Measurements from ENCODE around the gene ARRDC2. TPM values are rescaled to one million over a fixed set of nuclear protein-coding genes. Genes with fewer than 3 reads are reported as not detected.

Gene ARRDC2
- total and polyA plus RNA-seq, 9 of the 15 experiments (the other 6 are each of a cell fraction or from before 2014, with no cell fraction given), result 1.9 to 27.4 (median 15.2) TPM

GRCh38 chr19:18007044-18007916 is 690 bp upstream of the ARRDC2 start (continued):
- TF ChIP-seq DEAF1 (CRISPR knock-in tag; IDR thresholded peaks at IDR 0.05) (peak; percentile 79), RAD21 (CRISPR knock-in tag; conservative IDR thresholded peaks at IDR 0.05 in 1 of 2, IDR thresholded peaks at IDR 0.05 in 1 of 2) (peak; percentile 95), ZNF224 (CRISPR knock-in tag; IDR thresholded peaks at IDR 0.05) (no peak), TBP (optimal IDR thresholded peaks at IDR 0.05; ENCODE audit: low read depth, low read length) (peak; percentile 28), MAZ (CRISPR knock-in tag; conservative IDR thresholded peaks at IDR 0.05 in 1 of 2, IDR thresholded peaks at IDR 0.05 in 1 of 2) (peak; percentile 45 to 47; a peak in 3 of 4 replicates), BRD4 (IDR thresholded peaks at IDR 0.05) (no peak), SP1 (CRISPR knock-in tag; IDR thresholded peaks at IDR 0.05) (peak; percentile 65), ZNF282 (CRISPR knock-in tag; IDR thresholded peaks at IDR 0.05) (no peak), CC2D1A (IDR thresholded peaks at IDR 0.05) (peak; percentile 73), MNT (conservative IDR thresholded peaks at IDR 0.05) (peak; percentile 64 to 75; a peak in 3 of 4 replicates), CXXC5 (CRISPR knock-in tag; IDR thresholded peaks at IDR 0.05) (peak; percentile 53), ZMIZ1 (IDR thresholded peaks at IDR 0.05; ENCODE audit: low read depth in 2 of 2, low read length in 2 of 2) (peak; percentile 20 to 46; a peak in 2 of 4 replicates), PCBP1 (IDR thresholded peaks at IDR 0.05; ENCODE audit: low read depth, low read length, poor library complexity, severe bottlenecking) (peak; percentile 13), RNF2 (IDR thresholded peaks at IDR 0.05) (no peak), TBL1XR1 (IDR thresholded peaks at IDR 0.05; ENCODE audit: low read length in 2 of 2) (0 out of 4 replicates have a peak, but pooled peaks of 1 of the 2 experiments have one; percentile 47), SETDB1 (IDR thresholded peaks at IDR 0.05; ENCODE audit: low read length) (peak; percentile 32), POLR2G (IDR thresholded peaks at IDR 0.05; ENCODE audit: low read depth, low read length) (peak; percentile 57), ARID2 (IDR thresholded peaks at IDR 0.05) (peak; percentile 89), RB1 (IDR thresholded peaks at IDR 0.05; ENCODE audit: low read depth) (peak; percentile 88), ZNF3 (CRISPR knock-in tag; IDR thresholded peaks at IDR 0.05) (no peak), RCOR1 (IDR thresholded peaks at IDR 0.05; ENCODE audit: borderline replicate concordance in 1 of 2, low read depth in 2 of 2, low read length in 2 of 2) (peak in 1 of 2 experiments; percentile 73; a peak in 2 of 4 replicates)
